NCI-H2227 treated with DMSO at 0.1 percent for 48 hours (cell line): ENCODE measurements around the gene MRPL51.
"Not testable (repeated sequence)": the region's sequence is repeated elsewhere in the genome, so short reads cannot be mapped to it uniquely, and the experiment has no call there.

ENCODE experiments used
- DNase-seq: peaks from one replicate; lab custom pipeline; 2025; lab: John Stamatoyannopoulos, UW

Gene MRPL51

GRCh38 chr12:6532051-6532926, 39.2 kb upstream of the MRPL51 start:
- no peak for DNase-seq

DNA sequence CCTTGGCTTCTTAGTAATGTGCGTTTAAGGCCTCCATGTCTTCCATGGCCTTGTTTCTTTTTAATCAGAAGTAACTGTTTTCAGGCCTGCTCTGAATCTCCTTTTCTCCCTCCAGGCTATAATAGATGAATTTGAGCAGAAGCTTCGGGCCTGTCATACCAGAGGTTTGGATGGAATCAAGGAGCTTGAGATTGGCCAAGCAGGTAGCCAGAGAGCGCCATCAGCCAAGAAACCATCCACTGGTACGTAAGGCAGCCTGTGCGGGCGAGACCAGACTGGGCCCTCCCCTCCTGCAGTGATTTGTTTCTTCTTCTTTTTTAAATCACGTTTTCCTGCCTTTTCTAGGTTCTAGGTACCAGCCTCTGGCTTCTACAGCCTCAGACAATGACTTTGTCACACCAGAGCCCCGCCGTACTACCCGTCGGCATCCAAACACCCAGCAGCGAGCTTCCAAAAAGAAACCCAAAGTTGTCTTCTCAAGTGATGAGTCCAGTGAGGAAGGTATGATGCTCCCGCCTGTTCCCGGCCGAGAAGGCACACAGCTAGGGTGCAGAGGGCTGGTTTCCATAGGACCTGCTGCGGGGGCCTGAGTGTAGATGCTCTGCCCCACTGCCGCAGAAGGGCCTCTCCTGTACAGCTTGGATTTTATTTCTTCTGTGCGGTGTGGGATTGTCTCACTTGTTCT, 37.7 kb upstream of the MRPL51 start:
- DNase-seq: no peak

DNA sequence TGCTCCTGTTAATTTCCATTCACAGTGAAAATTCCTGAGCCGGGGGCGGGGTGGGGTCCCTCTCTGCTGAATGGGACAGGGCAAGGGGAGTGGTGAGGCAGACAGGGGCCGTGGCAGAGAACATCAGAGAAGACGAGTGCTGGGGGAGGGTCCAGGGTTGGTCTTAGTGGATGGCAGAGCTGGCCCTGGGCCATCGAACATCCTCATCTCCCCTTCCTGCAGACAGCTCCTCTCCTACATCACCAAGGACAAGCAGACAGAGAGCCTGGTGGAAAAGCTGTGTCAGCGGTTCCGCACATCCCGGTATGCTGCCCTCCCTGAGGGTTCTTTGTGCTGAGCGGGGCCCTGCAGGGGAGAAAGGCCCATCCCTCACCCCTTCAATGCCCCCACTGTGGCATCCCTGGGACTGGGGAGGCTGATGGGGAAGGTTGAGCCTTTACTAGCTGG, 36.3 kb upstream of the MRPL51 start:
- DNase-seq: no peak

GRCh38 chr12:6528539-6529235, 35.6 kb upstream of the MRPL51 start:
- no peak for DNase-seq

GRCh38 chr12:6527711-6528110, 34.6 kb upstream of the MRPL51 start:
- DNase-seq: no peak

GRCh38 chr12:6526766-6527525, 33.9 kb upstream of the MRPL51 start:
- DNase-seq: no peak

GRCh38 chr12:6526201-6526600, 33.1 kb upstream of the MRPL51 start:
- no peak for DNase-seq

DNA sequence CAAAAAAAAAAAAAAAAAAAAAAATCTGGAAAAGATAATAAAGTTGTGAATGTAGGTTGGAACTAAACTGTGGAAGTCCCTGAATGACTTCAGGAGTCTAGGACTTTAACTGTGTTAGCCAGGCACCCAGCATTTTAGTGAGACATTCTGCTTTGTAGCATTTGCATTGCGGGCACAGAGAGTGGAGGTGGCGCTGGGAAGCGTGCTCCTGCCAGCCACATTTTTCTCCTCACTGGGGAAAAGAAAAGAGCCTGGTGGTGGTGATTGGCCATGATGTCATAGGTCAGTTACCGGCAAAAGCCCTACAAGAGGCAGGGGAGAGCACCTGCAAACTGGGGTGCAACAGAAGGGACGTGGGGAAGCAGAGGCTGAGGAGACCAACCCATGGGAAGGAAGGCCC, 31.6 kb upstream of the MRPL51 start:
- no peak for DNase-seq

GRCh38 chr12:6523708-6524107, 30.6 kb upstream of the MRPL51 start:
- no peak for DNase-seq

- DNase-seq: no peak
Observed at GRCh38 chr12:6522193-6522592, 29.1 kb upstream of the MRPL51 start.

DNA sequence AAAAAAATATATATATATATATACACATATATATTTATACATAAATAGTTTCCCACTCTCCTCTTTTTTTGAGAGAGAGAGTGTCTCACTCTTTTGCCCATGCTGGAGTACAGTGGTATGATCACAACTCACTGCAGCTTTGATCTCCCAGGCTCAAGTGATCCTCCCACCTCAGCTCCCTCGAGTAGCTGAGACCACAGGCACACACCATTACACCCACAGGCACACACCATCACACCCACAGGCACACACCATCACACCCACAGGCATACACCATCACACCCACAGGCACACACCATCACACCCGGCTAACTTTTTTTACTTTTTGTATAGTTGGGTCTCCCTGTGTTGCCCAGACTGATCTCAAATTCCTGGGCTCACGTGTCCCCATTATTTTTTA, 27.1 kb upstream of the MRPL51 start:
- no peak for DNase-seq

GRCh38 chr12:6508087-6508486, 15.0 kb upstream of the MRPL51 start:
- DNase-seq: no peak

GRCh38 chr12:6507102-6507998, 14.3 kb upstream of the MRPL51 start:
- no peak for DNase-seq

GRCh38 chr12:6500466-6500865, 7.4 kb upstream of the MRPL51 start:
- no peak for DNase-seq

DNA sequence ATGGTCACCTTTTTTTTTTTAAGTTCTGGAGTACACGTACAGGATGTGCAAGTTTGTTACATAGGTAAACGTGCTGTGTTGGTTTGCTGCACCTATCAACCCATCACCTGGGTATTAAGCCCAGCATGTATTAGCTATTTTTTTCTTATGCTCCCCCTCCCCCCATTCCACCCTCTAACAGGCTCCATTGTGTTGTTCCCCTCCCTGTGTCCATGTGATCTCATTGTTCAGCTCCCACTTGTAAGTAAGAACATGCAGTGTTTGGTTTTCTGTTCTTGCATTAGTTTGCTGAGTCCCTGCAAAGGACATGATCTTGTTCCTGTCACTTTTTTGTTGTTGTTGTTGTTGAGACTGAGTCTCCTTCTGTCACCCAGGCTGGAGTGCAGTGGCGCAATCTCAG, 4.2 kb upstream of the MRPL51 start:
- DNase-seq: not testable (repeated sequence)

DNA sequence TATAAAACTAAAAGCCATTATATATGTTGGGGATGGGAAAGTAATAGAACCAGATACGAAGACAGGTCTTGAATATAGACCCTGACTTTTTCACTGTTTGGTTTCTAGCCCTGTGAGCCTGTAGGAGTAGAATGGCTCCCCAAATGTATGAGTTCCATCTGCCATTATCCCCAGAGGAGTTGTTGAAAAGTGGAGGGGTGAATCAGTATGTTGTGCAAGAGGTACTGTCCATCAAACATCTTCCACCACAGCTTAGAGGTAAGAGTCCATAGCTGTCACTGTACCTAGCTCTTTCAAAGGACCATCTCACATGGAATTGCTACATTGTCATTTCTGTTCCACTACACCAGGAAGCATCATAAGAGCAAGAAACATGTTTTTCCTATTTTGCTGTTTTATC, 1.9 kb upstream of the MRPL51 start:
- no peak for DNase-seq

- no peak for DNase-seq
Observed at GRCh38 chr12:6494258-6494743, 1.2 kb upstream of the MRPL51 start.

DNA sequence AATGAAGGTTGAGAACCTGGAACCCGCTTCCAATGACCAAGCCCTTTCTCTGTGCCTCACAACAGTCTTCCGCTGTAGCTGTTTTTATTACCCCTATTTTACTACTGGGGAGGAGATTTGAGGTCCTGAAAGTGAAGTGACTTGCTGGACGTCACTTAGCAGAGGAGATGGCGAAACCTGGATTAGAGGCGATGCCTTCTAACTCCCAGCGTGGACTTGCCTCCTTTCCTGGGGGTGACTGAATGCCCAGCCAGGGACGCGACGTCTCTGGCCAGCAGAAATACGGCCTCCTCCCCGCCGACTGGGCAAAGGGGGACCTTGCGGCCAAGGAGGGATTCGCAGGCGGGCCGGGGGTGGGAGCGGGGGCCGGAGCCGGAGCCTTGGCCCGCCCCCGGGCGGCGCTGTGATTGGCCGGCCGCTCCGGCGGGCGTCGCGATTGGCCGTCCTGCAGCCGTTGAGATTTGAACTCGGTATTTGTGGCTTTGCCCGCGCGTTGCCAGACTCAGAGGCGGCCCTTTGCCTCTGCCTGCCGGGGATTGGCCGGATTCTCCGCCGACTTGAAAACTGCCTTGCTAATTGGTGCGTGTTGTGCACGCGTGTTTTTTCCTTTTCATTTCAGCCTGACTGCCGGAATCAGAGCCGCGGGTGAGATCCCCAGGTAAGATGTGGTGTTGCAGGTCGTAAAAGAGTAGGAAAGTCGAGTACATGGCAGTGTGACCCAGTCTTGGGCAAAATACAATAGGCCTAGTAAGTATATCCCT, 615 bp upstream of the MRPL51 start, which contains the start of gene NCAPD2:
Gene NCAPD2 (plus strand): TSS at position 606 of the 761 bp plus-strand sequence. CDS start 997 bp downstream, outside the sequence.
- DNase-seq: peak; percentile 91

GRCh38 chr12:6490673-6491072, 2.4 kb downstream of the MRPL51 start:
- not testable (repeated sequence) for DNase-seq

- no peak for DNase-seq
Observed at GRCh38 chr12:6489449-6489848, 3.6 kb downstream of the MRPL51 start.
